ENCODE results near the gene TMEM8B.

TMEM8B gene

DNA sequence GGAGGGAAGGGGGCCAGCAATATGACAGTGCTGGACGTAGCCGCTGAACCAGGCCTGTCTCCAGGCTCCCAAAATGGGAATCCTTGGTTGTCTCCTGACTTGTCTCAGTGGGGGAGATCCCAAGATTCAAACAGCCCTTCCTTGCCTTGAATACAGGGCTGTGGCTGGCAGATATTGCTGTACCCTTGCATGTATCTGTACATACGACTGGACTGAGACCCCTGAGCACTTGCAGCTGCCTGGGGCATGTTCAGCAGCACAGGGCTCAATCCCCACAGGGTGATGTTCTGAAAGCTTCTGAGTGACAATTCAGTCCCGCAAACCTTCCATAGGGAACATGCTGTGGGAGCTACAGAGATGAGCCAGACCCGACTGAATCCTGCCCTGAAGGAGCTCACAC, 27.9 kb downstream of the TMEM8B start:
- DNase-seq = no peak
- H3K9me2 ChIP-seq (replicated peaks; ENCODE audit: insufficient read depth, low read length) = no peaks in the 10 kb centered on the region
- no peak for TF ChIP-seq EZH2 (optimal IDR thresholded peaks at IDR 0.05; ENCODE audit: low read depth, low read length)
- no peak for TF ChIP-seq EZH2phosphoT487 (IDR thresholded peaks at IDR 0.05; ENCODE audit: low read length)
- TF ChIP-seq, protein P1, sequence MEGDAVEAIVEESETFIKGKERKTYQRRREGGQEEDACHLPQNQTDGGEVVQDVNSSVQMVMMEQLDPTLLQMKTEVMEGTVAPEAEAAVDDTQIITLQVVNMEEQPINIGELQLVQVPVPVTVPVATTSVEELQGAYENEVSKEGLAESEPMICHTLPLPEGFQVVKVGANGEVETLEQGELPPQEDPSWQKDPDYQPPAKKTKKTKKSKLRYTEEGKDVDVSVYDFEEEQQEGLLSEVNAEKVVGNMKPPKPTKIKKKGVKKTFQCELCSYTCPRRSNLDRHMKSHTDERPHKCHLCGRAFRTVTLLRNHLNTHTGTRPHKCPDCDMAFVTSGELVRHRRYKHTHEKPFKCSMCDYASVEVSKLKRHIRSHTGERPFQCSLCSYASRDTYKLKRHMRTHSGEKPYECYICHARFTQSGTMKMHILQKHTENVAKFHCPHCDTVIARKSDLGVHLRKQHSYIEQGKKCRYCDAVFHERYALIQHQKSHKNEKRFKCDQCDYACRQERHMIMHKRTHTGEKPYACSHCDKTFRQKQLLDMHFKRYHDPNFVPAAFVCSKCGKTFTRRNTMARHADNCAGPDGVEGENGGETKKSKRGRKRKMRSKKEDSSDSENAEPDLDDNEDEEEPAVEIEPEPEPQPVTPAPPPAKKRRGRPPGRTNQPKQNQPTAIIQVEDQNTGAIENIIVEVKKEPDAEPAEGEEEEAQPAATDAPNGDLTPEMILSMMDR (IDR thresholded peaks at IDR 0.05; ENCODE audit: low read length) = no peak
- no peaks in the 10 kb centered on the region for H3F3A ChIP-seq (ENCODE audit: insufficient read depth, low read length)
- H2AFZ ChIP-seq (ENCODE audit: low read length) = no peak overlapping the region
- no peak overlapping the region for H3K4me3 ChIP-seq (ENCODE audit: low read length)
- no peaks in the 10 kb centered on the region for H3K9me3 ChIP-seq (replicated peaks; ENCODE audit: insufficient read depth, low read length)
- H4K20me1 ChIP-seq (ENCODE audit: insufficient read depth, low read length) = no peaks in the 10 kb centered on the region
- H3K27ac ChIP-seq (ENCODE audit: low read length) = no peak overlapping the region
- H3K36me3 ChIP-seq (replicated peaks; ENCODE audit: insufficient read depth, low read length) = no peaks in the 10 kb centered on the region
- H3K79me2 ChIP-seq (ENCODE audit: low read length) = no peaks in the 10 kb centered on the region
- H3K9ac ChIP-seq (ENCODE audit: low read length) = no peak overlapping the region
- no peaks in the 10 kb centered on the region for H3K27me3 ChIP-seq (replicated peaks; ENCODE audit: insufficient read depth, low read length)
- no peak overlapping the region for H3K4me2 ChIP-seq (ENCODE audit: low read depth, low read length)
- H3K4me1 ChIP-seq (ENCODE audit: low read length) = no peaks in the 10 kb centered on the region

DNA sequence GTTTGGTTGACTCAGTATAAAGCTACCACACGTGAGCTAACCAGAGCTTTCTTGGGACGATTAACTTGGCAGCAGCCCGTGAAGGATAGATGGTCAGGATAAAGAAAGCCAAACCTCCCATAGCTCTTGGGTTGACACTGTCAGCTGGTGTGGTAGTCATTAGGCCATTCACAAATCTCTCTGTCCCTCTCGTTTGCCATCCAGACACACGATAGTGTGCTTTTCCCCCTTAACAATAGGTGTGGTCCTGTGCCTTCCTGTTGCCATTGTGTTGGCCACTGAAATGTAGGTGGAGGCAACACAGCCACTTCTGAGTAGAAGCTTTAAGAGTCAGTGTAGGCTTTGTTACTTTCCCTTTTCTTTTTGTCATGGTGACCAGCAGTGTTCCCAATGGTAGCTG, 29.4 kb downstream of the TMEM8B start:
- H3K27ac ChIP-seq (ENCODE audit: low read length) = no peak overlapping the region
- H3K4me1 ChIP-seq (ENCODE audit: low read length) = no peaks in the 10 kb centered on the region
- no peaks in the 10 kb centered on the region for H3K79me2 ChIP-seq (ENCODE audit: low read length)
- H3K27me3 ChIP-seq (replicated peaks; ENCODE audit: insufficient read depth, low read length) = no peaks in the 10 kb centered on the region
- no peaks in the 10 kb centered on the region for H4K20me1 ChIP-seq (ENCODE audit: insufficient read depth, low read length)
- no peak overlapping the region for H3K9ac ChIP-seq (ENCODE audit: low read length)
- H2AFZ ChIP-seq (ENCODE audit: low read length) = no peak overlapping the region
- no peak overlapping the region for H3K4me3 ChIP-seq (ENCODE audit: low read length)
- no peaks in the 10 kb centered on the region for H3K9me3 ChIP-seq (replicated peaks; ENCODE audit: insufficient read depth, low read length)
- no peak overlapping the region for H3K4me2 ChIP-seq (ENCODE audit: low read depth, low read length)
- TF ChIP-seq EZH2phosphoT487 (IDR thresholded peaks at IDR 0.05; ENCODE audit: low read length) (no peak), EZH2 (optimal IDR thresholded peaks at IDR 0.05; ENCODE audit: low read depth, low read length) (no peak)
- TF ChIP-seq, protein P1 (IDR thresholded peaks at IDR 0.05; ENCODE audit: low read length) = no peak
- H3F3A ChIP-seq (ENCODE audit: insufficient read depth, low read length) = no peaks in the 10 kb centered on the region
- no peaks in the 10 kb centered on the region for H3K36me3 ChIP-seq (replicated peaks; ENCODE audit: insufficient read depth, low read length)
- no peak for DNase-seq
- no peaks in the 10 kb centered on the region for H3K9me2 ChIP-seq (replicated peaks; ENCODE audit: insufficient read depth, low read length)

- peak; percentile 7 for DNase-seq
- H3K4me1 ChIP-seq (ENCODE audit: low read length) = no peaks in the 10 kb centered on the region
- H3K27ac ChIP-seq (ENCODE audit: low read length) = no peak overlapping the region
- no peaks in the 10 kb centered on the region for H4K20me1 ChIP-seq (ENCODE audit: insufficient read depth, low read length)
- no peak overlapping the region for H3K4me2 ChIP-seq (ENCODE audit: low read depth, low read length)
- no peaks in the 10 kb centered on the region for H3K9me3 ChIP-seq (replicated peaks; ENCODE audit: insufficient read depth, low read length)
- H2AFZ ChIP-seq (ENCODE audit: low read length) = no peak overlapping the region
- no peaks in the 10 kb centered on the region for H3K79me2 ChIP-seq (ENCODE audit: low read length)
- TF ChIP-seq, protein P1 (IDR thresholded peaks at IDR 0.05; ENCODE audit: low read length) = no peak
- no peak for TF ChIP-seq EZH2phosphoT487 (IDR thresholded peaks at IDR 0.05; ENCODE audit: low read length)
- no peak for TF ChIP-seq EZH2 (optimal IDR thresholded peaks at IDR 0.05; ENCODE audit: low read depth, low read length)
- H3K27me3 ChIP-seq (replicated peaks; ENCODE audit: insufficient read depth, low read length) = no peaks in the 10 kb centered on the region
- no peaks in the 10 kb centered on the region for H3K9me2 ChIP-seq (replicated peaks; ENCODE audit: insufficient read depth, low read length)
- no peaks in the 10 kb centered on the region for H3K36me3 ChIP-seq (replicated peaks; ENCODE audit: insufficient read depth, low read length)
- no peak overlapping the region for H3K4me3 ChIP-seq (ENCODE audit: low read length)
- H3F3A ChIP-seq (ENCODE audit: insufficient read depth, low read length) = no peaks in the 10 kb centered on the region
- H3K9ac ChIP-seq (ENCODE audit: low read length) = no peak overlapping the region
Measured at GRCh38 chr9:35859310-35859989, 30.4 kb downstream of the TMEM8B start.
